Muscle layer of colon (tissue), 2 donors: ENCODE measurements around the gene SDCCAG8.

Source experiments
- H3K27ac ChIP-seq: one replicate; pipeline ENCODE4 v1.7.0; 2013; ENCODE audit warnings: low read depth, mild to moderate bottlenecking, low read length, moderate library complexity
- H3K27me3 ChIP-seq, 2 donors: one replicate each; pipeline ENCODE4 v1.7.0; 2013; ENCODE audit warnings: low read length in 2 of 2, mild to moderate bottlenecking in 2 of 2; ENCODE audit not compliant: insufficient read depth in 2 of 2, control insufficient read depth in 1 of 2
- H3K36me3 ChIP-seq: one replicate; pipeline ENCODE4 v1.7.0; 2013; ENCODE audit warnings: mild to moderate bottlenecking, low read length; ENCODE audit not compliant: insufficient read depth
- H3K4me1 ChIP-seq: one replicate; pipeline ENCODE4 v1.7.0; 2013; ENCODE audit warnings: mild to moderate bottlenecking, low read length; ENCODE audit not compliant: insufficient read depth
- H3K4me3 ChIP-seq, 2 donors: one replicate each; pipeline ENCODE4 v1.7.0; 2013; ENCODE audit warnings: low read length in 2 of 2, low read depth in 1 of 2, mild to moderate bottlenecking in 1 of 2, moderate library complexity in 1 of 2
- H3K9ac ChIP-seq: one replicate; pipeline ENCODE4 v1.7.0; 2013; ENCODE audit warnings: low read length
- H3K9me3 ChIP-seq: one replicate; pipeline ENCODE4 v1.7.0; 2013; ENCODE audit warnings: mild to moderate bottlenecking, low read length
- donor health status: abdominal sarcoma.
- donor health status: Adenocarcinoma of cecum.

SDCCAG8 gene

GRCh38 chr1:243234978-243235647, 20.7 kb upstream of the SDCCAG8 start:
- H3K4me1 ChIP-seq, result peaks cover 24% of the 10 kb centered on the region
- H3K27me3 ChIP-seq, result no peaks in the 10 kb centered on the region
- H3K27ac ChIP-seq, result no peak overlapping the region
- no peaks in the 10 kb centered on the region for H3K36me3 ChIP-seq
- no peak overlapping the region for H3K9ac ChIP-seq
- no peak overlapping the region for H3K4me3 ChIP-seq
- H3K9me3 ChIP-seq, result no peaks in the 10 kb centered on the region

GRCh38 chr1:243236604-243237252, 19.1 kb upstream of the SDCCAG8 start:
- H3K4me1 ChIP-seq, result peaks cover 24% of the 10 kb centered on the region
- H3K27ac ChIP-seq, result no peak overlapping the region
- no peaks in the 10 kb centered on the region for H3K27me3 ChIP-seq
- H3K4me3 ChIP-seq, result no peak overlapping the region
- H3K9me3 ChIP-seq, result no peaks in the 10 kb centered on the region
- no peaks in the 10 kb centered on the region for H3K36me3 ChIP-seq
- H3K9ac ChIP-seq, result no peak overlapping the region

- H3K36me3 ChIP-seq, result no peaks in the 10 kb centered on the region
- no peaks in the 10 kb centered on the region for H3K27me3 ChIP-seq
- no peak overlapping the region for H3K4me3 ChIP-seq
- no peaks in the 10 kb centered on the region for H3K9me3 ChIP-seq
- H3K9ac ChIP-seq, result no peak overlapping the region
- no peak overlapping the region for H3K27ac ChIP-seq
- peaks cover 9% of the 10 kb centered on the region for H3K4me1 ChIP-seq
These were observed 11.4 kb upstream of the SDCCAG8 start for GRCh38 chr1:243244432-243244841.

- H3K27me3 ChIP-seq, result no peaks in the 10 kb centered on the region
- H3K4me1 ChIP-seq, result peaks cover 13% of the 10 kb centered on the region
- H3K4me3 ChIP-seq, result no peak overlapping the region
- H3K36me3 ChIP-seq, result no peaks in the 10 kb centered on the region
- H3K9me3 ChIP-seq, result no peaks in the 10 kb centered on the region
- no peak overlapping the region for H3K27ac ChIP-seq
- H3K9ac ChIP-seq, result no peak overlapping the region
These were observed 8.9 kb upstream of the SDCCAG8 start for GRCh38 chr1:243246916-243247315.

GRCh38 chr1:243247901-243248300, 7.9 kb upstream of the SDCCAG8 start:
- Histone ChIP-seq H3K36me3 (no peaks in the 10 kb centered on the region), H3K4me1 (peaks cover 14% of the 10 kb centered on the region), H3K4me3 (no peak overlapping the region), H3K9me3 (no peaks in the 10 kb centered on the region), H3K27ac (no peak overlapping the region), H3K9ac (no peak overlapping the region), H3K27me3 (no peaks in the 10 kb centered on the region)

- H3K36me3 ChIP-seq, result no peaks in the 10 kb centered on the region
- H3K9me3 ChIP-seq, result no peaks in the 10 kb centered on the region
- H3K27me3 ChIP-seq, result no peaks in the 10 kb centered on the region
- no peak overlapping the region for H3K27ac ChIP-seq
- H3K9ac ChIP-seq, result no peak overlapping the region
- H3K4me1 ChIP-seq, result peaks cover 24% of the 10 kb centered on the region
- no peak overlapping the region for H3K4me3 ChIP-seq
These were observed 6.6 kb upstream of the SDCCAG8 start for GRCh38 chr1:243249214-243249613.

- Histone ChIP-seq H3K9me3 (no peaks in the 10 kb centered on the region), H3K36me3 (no peaks in the 10 kb centered on the region)
These were observed 5.7 kb upstream of the SDCCAG8 start for GRCh38 chr1:243250102-243250501.

GRCh38 chr1:243251539-243251938, 4.3 kb upstream of the SDCCAG8 start:
- Histone ChIP-seq H3K27ac (no peak overlapping the region), H3K4me3 (no peak overlapping the region)

More at GRCh38 chr1:243250102-243250501, 5.7 kb upstream of the SDCCAG8 start:
- Histone ChIP-seq H3K4me3 (no peak overlapping the region), H3K27me3 (no peaks in the 10 kb centered on the region), H3K9ac (no peak overlapping the region), H3K27ac (no peak overlapping the region), H3K4me1 (peaks cover 24% of the 10 kb centered on the region)

GRCh38 chr1:243253211-243253925, 2.5 kb upstream of the SDCCAG8 start:
- Histone ChIP-seq H3K36me3 (no peaks in the 10 kb centered on the region), H3K27me3 (no peaks in the 10 kb centered on the region), H3K4me3 (peak overlapping the region; percentile 84 to 89), H3K4me1 (peaks cover 25% of the 10 kb centered on the region), H3K9me3 (no peaks in the 10 kb centered on the region), H3K27ac (peak overlapping the region; percentile 78), H3K9ac (peak overlapping the region; percentile 49)

More at GRCh38 chr1:243251539-243251938, 4.3 kb upstream of the SDCCAG8 start:
- no peaks in the 10 kb centered on the region for H3K9me3 ChIP-seq
- no peaks in the 10 kb centered on the region for H3K36me3 ChIP-seq
- peaks cover 23% of the 10 kb centered on the region for H3K4me1 ChIP-seq
- no peaks in the 10 kb centered on the region for H3K27me3 ChIP-seq
- no peak overlapping the region for H3K9ac ChIP-seq

- no peaks in the 10 kb centered on the region for H3K27me3 ChIP-seq
- peak overlapping the region; percentile 84 to 89 for H3K4me3 ChIP-seq
- H3K36me3 ChIP-seq, result no peaks in the 10 kb centered on the region
- peaks cover 22% of the 10 kb centered on the region for H3K4me1 ChIP-seq
- peak overlapping the region; percentile 78 for H3K27ac ChIP-seq
- no peaks in the 10 kb centered on the region for H3K9me3 ChIP-seq
- peak overlapping the region; percentile 49 for H3K9ac ChIP-seq
These were observed 2.0 kb upstream of the SDCCAG8 start for GRCh38 chr1:243253926-243254232.

- H3K4me1 ChIP-seq, result peaks cover 20% of the 10 kb centered on the region
- no peaks in the 10 kb centered on the region for H3K9me3 ChIP-seq
- H3K27me3 ChIP-seq, result no peaks in the 10 kb centered on the region
- no peaks in the 10 kb centered on the region for H3K36me3 ChIP-seq
- H3K9ac ChIP-seq, result peak overlapping the region; percentile 72
- peak overlapping the region; percentile 89 to 94 for H3K4me3 ChIP-seq
- H3K27ac ChIP-seq, result peak overlapping the region; percentile 83
These were observed 1.5 kb upstream of the SDCCAG8 start for GRCh38 chr1:243254233-243254926.
